ENCODE data around the gene PCDHB6.
A peak's percentile ranks its signal among the peaks of the same experiment; 100 is the strongest.
"Not testable (repeated sequence)": the region's sequence is repeated elsewhere in the genome, so short reads cannot be mapped to it uniquely, and the experiment has no call there.

PCDHB6 gene

GRCh38 chr5:141172381-141173204 lies 22.7 kb downstream of the PCDHB6 start, which contains the start of gene PCDHB7:
PCDHB7 (plus strand) TSS chr5:141172644; CDS start chr5:141172836, 192 bp downstream.
- H3K27me3 ChIP-seq (replicated peaks; ENCODE audit: control insufficient read depth, insufficient read depth, low read length), result no peaks in the 10 kb centered on the region
- peak; percentile 79 for DNase-seq (ENCODE audit: low read depth)
- peaks cover 29% of the 10 kb centered on the region for H3K9me3 ChIP-seq (ENCODE audit: control insufficient read depth, low read length)
- H3K4me1 ChIP-seq (ENCODE audit: control insufficient read depth, insufficient read depth, low read length), result peaks cover 3% of the 10 kb centered on the region
- peak within 1 kb of the TSS; percentile 70 for H3K4me3 ChIP-seq (ENCODE audit: low read length)
- no peak within 1 kb of the TSS for H3K9ac ChIP-seq (ENCODE audit: low read length)
- H3K36me3 ChIP-seq (ENCODE audit: control insufficient read depth, insufficient read depth, low read length, severe bottlenecking), result no peaks in the 10 kb centered on the region

GRCh38 chr5:141174291-141175104 lies 24.6 kb downstream of the PCDHB6 start:
- not testable (repeated sequence) for H3K4me1 ChIP-seq (ENCODE audit: control insufficient read depth, insufficient read depth, low read length); H3K9ac ChIP-seq (ENCODE audit: low read length); H3K4me3 ChIP-seq (ENCODE audit: low read length); DNase-seq (ENCODE audit: low read depth); H3K36me3 ChIP-seq (ENCODE audit: control insufficient read depth, insufficient read depth, low read length, severe bottlenecking); H3K27me3 ChIP-seq (replicated peaks; ENCODE audit: control insufficient read depth, insufficient read depth, low read length)
- H3K9me3 ChIP-seq (ENCODE audit: control insufficient read depth, low read length), result peaks cover 34% of the 10 kb centered on the region

GRCh38 chr5:141175933-141176332 lies 26.1 kb downstream of the PCDHB6 start:
- H3K4me3 ChIP-seq (ENCODE audit: low read length), result no peak overlapping the region
- no peak overlapping the region for H3K9ac ChIP-seq (ENCODE audit: low read length)
- peaks cover 3% of the 10 kb centered on the region for H3K4me1 ChIP-seq (ENCODE audit: control insufficient read depth, insufficient read depth, low read length)
- peaks cover 34% of the 10 kb centered on the region for H3K9me3 ChIP-seq (ENCODE audit: control insufficient read depth, low read length)
- no peak for DNase-seq (ENCODE audit: low read depth)
- no peaks in the 10 kb centered on the region for H3K27me3 ChIP-seq (replicated peaks; ENCODE audit: control insufficient read depth, insufficient read depth, low read length)
- H3K36me3 ChIP-seq (ENCODE audit: control insufficient read depth, insufficient read depth, low read length, severe bottlenecking), result no peaks in the 10 kb centered on the region

GRCh38 chr5:141177577-141178191 lies 27.8 kb downstream of the PCDHB6 start, which contains the start of gene PCDHB8:
PCDHB8 (plus strand) TSS chr5:141177790; CDS start chr5:141178035, 245 bp downstream.
- not testable (repeated sequence) for H3K4me1 ChIP-seq (ENCODE audit: control insufficient read depth, insufficient read depth, low read length); H3K27me3 ChIP-seq (replicated peaks; ENCODE audit: control insufficient read depth, insufficient read depth, low read length); H3K36me3 ChIP-seq (ENCODE audit: control insufficient read depth, insufficient read depth, low read length, severe bottlenecking); H3K4me3 ChIP-seq (ENCODE audit: low read length); H3K9ac ChIP-seq (ENCODE audit: low read length)
- H3K9me3 ChIP-seq (ENCODE audit: control insufficient read depth, low read length), result peaks cover 40% of the 10 kb centered on the region
- peak; percentile 36 for DNase-seq (ENCODE audit: low read depth)

GRCh38 chr5:141179371-141179770 lies 29.5 kb downstream of the PCDHB6 start:
- H3K4me3 ChIP-seq (ENCODE audit: low read length); H3K4me1 ChIP-seq (ENCODE audit: control insufficient read depth, insufficient read depth, low read length); H3K9ac ChIP-seq (ENCODE audit: low read length); H3K27me3 ChIP-seq (replicated peaks; ENCODE audit: control insufficient read depth, insufficient read depth, low read length); H3K36me3 ChIP-seq (ENCODE audit: control insufficient read depth, insufficient read depth, low read length, severe bottlenecking); DNase-seq (ENCODE audit: low read depth): not testable (repeated sequence)
- peaks cover 42% of the 10 kb centered on the region for H3K9me3 ChIP-seq (ENCODE audit: control insufficient read depth, low read length)

- not testable (repeated sequence) for H3K36me3 ChIP-seq (ENCODE audit: control insufficient read depth, insufficient read depth, low read length, severe bottlenecking); H3K9ac ChIP-seq (ENCODE audit: low read length); H3K4me3 ChIP-seq (ENCODE audit: low read length); H3K4me1 ChIP-seq (ENCODE audit: control insufficient read depth, insufficient read depth, low read length); DNase-seq (ENCODE audit: low read depth); H3K27me3 ChIP-seq (replicated peaks; ENCODE audit: control insufficient read depth, insufficient read depth, low read length)
- peaks cover 41% of the 10 kb centered on the region for H3K9me3 ChIP-seq (ENCODE audit: control insufficient read depth, low read length)
These were observed 30.0 kb downstream of the PCDHB6 start for GRCh38 chr5:141179876-141180275.

- H3K4me1 ChIP-seq (ENCODE audit: control insufficient read depth, insufficient read depth, low read length), result no peaks in the 10 kb centered on the region
- no peak overlapping the region for H3K4me3 ChIP-seq (ENCODE audit: low read length)
- peaks cover 4% of the 10 kb centered on the region for H3K27me3 ChIP-seq (replicated peaks; ENCODE audit: control insufficient read depth, insufficient read depth, low read length)
- H3K9ac ChIP-seq (ENCODE audit: low read length), result no peak overlapping the region
- H3K9me3 ChIP-seq (ENCODE audit: control insufficient read depth, low read length), result peaks cover 36% of the 10 kb centered on the region
- no peaks in the 10 kb centered on the region for H3K36me3 ChIP-seq (ENCODE audit: control insufficient read depth, insufficient read depth, low read length, severe bottlenecking)
- no peak for DNase-seq (ENCODE audit: low read depth)
These were observed 30.5 kb downstream of the PCDHB6 start for GRCh38 chr5:141180313-141180712.

- peak; percentile 69 for DNase-seq (ENCODE audit: low read depth)
- H3K9ac ChIP-seq (ENCODE audit: low read length), result peak within 1 kb of the TSS; percentile 64
- H3K9me3 ChIP-seq (ENCODE audit: control insufficient read depth, low read length), result peaks cover 34% of the 10 kb centered on the region
- H3K4me1 ChIP-seq (ENCODE audit: control insufficient read depth, insufficient read depth, low read length), result no peaks in the 10 kb centered on the region
- H3K27me3 ChIP-seq (replicated peaks; ENCODE audit: control insufficient read depth, insufficient read depth, low read length), result peaks cover 4% of the 10 kb centered on the region
- H3K4me3 ChIP-seq (ENCODE audit: low read length), result peak within 1 kb of the TSS; percentile 78
- no peaks in the 10 kb centered on the region for H3K36me3 ChIP-seq (ENCODE audit: control insufficient read depth, insufficient read depth, low read length, severe bottlenecking)
These were observed 32.4 kb downstream of the PCDHB6 start, which contains the start of gene PCDHB16 for GRCh38 chr5:141182248-141182647. PCDHB16 (plus strand) TSS chr5:141182387; CDS start chr5:141182560, 173 bp downstream.

- DNase-seq (ENCODE audit: low read depth); H3K4me1 ChIP-seq (ENCODE audit: control insufficient read depth, insufficient read depth, low read length); H3K9ac ChIP-seq (ENCODE audit: low read length); H3K27me3 ChIP-seq (replicated peaks; ENCODE audit: control insufficient read depth, insufficient read depth, low read length); H3K36me3 ChIP-seq (ENCODE audit: control insufficient read depth, insufficient read depth, low read length, severe bottlenecking): not testable (repeated sequence)
- Histone ChIP-seq H3K4me3 (ENCODE audit: low read length) (peak overlapping the region; percentile 23), H3K9me3 (ENCODE audit: control insufficient read depth, low read length) (peaks cover 26% of the 10 kb centered on the region)
These were observed 34.4 kb downstream of the PCDHB6 start for GRCh38 chr5:141184117-141184855.

- H3K27me3 ChIP-seq (replicated peaks; ENCODE audit: control insufficient read depth, insufficient read depth, low read length), result peaks cover 4% of the 10 kb centered on the region
- peak; percentile 79 for DNase-seq (ENCODE audit: low read depth)
- H3K36me3 ChIP-seq (ENCODE audit: control insufficient read depth, insufficient read depth, low read length, severe bottlenecking), result no peaks in the 10 kb centered on the region
- no peaks in the 10 kb centered on the region for H3K4me1 ChIP-seq (ENCODE audit: control insufficient read depth, insufficient read depth, low read length)
- H3K9me3 ChIP-seq (ENCODE audit: control insufficient read depth, low read length), result peaks cover 36% of the 10 kb centered on the region
- H3K9ac ChIP-seq (ENCODE audit: low read length), result no peak within 1 kb of the TSS
- peak within 1 kb of the TSS; percentile 58 for H3K4me3 ChIP-seq (ENCODE audit: low read length)
These were observed 37.1 kb downstream of the PCDHB6 start, which contains the start of gene PCDHB9 for GRCh38 chr5:141186897-141187512. PCDHB9 (plus strand) TSS chr5:141187161; CDS start chr5:141187319, 158 bp downstream.

Measured in adipocyte (in vitro differentiated cells).